ENCODE measurements around the gene CFAP61. TPM values are rescaled to one million over a fixed set of nuclear protein-coding genes. Genes with fewer than 3 reads are reported as not detected.
A peak's percentile ranks its signal among the peaks of the same experiment; 100 is the strongest.

CFAP61 gene
- total and polyA plus RNA-seq, 2 experiments from 2014 or later: 0.21 TPM; not detected in 1

- Mint-ChIP-seq H3K36me3 (ENCODE audit: low read depth) (peaks cover 5% of the 10 kb centered on the region; the same call in 2 of the 3 replicates), H3K4me3 (peak overlapping the region; percentile 90), H3K27ac (peak overlapping the region; percentile 10; the same call in 1 of the 2 replicates), H3K4me1 (peaks cover 22% of the 10 kb centered on the region), H3K9me3 (no peaks in the 10 kb centered on the region), H3K27me3 (ENCODE audit: insufficient read depth, low read depth, poor library complexity) (peaks cover 13% of the 10 kb centered on the region)
- no peak overlapping the region for H3K27ac ChIP-seq (ENCODE audit: low read depth)
- H2AFZ ChIP-seq: no peak overlapping the region
- H3K4me1 ChIP-seq (ENCODE audit: insufficient read depth): peaks cover 5% of the 10 kb centered on the region
- no peaks in the 10 kb centered on the region for H3K9me2 ChIP-seq (ENCODE audit: insufficient read depth)
- H3F3A ChIP-seq (replicated peaks; ENCODE audit: low read depth): no peaks in the 10 kb centered on the region
- TF ChIP-seq, protein P1, sequence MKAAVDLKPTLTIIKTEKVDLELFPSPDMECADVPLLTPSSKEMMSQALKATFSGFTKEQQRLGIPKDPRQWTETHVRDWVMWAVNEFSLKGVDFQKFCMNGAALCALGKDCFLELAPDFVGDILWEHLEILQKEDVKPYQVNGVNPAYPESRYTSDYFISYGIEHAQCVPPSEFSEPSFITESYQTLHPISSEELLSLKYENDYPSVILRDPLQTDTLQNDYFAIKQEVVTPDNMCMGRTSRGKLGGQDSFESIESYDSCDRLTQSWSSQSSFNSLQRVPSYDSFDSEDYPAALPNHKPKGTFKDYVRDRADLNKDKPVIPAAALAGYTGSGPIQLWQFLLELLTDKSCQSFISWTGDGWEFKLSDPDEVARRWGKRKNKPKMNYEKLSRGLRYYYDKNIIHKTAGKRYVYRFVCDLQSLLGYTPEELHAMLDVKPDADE (IDR thresholded peaks at IDR 0.05): no peak
- TF ChIP-seq POLR2AphosphoS5 (IDR thresholded peaks at IDR 0.05; ENCODE audit: low read depth): no peak
- TF ChIP-seq ZNF114 (CRISPR knock-in tag; IDR thresholded peaks at IDR 0.05): no peak
- DNase-seq (ENCODE audit: low spot score): no peak
- H3K36me3 ChIP-seq (ENCODE audit: insufficient read depth): no peaks in the 10 kb centered on the region
- peak overlapping the region; percentile 87 for H3K4me3 ChIP-seq
- H3K79me2 ChIP-seq (replicated peaks; ENCODE audit: insufficient read depth): peaks cover 56% of the 10 kb centered on the region
- peak overlapping the region; percentile 96 for H3K4me2 ChIP-seq
- H4K20me1 ChIP-seq (replicated peaks; ENCODE audit: insufficient read depth): peaks cover 11% of the 10 kb centered on the region
- ATAC-seq: no peak
- H3K27me3 ChIP-seq (ENCODE audit: insufficient read depth): no peaks in the 10 kb centered on the region
Measured at GRCh38 chr20:20018366-20018765, 34.0 kb upstream of the CFAP61 start.

DNA sequence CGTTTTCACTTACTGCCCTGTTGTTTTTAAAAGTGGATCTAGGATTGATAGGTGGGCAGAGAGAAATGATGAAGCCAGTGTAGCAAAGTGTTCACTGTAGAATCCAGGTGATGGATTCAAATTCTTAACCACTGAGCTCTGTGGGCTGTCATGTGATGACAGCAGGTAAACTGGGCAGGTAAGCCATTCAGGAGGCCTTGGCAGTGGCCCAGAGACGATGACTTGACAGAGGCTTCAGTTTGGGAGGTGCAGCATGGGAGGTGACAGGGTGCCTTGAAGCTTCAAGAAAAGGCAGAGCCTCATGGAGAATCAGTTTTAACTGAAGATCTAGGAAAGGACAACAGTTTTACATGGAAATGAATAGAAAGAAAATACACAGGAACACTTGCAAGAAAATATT lies 33.2 kb upstream of the CFAP61 start:
- H3K27ac Mint-ChIP-seq: no peak overlapping the region
- no peak overlapping the region for H2AFZ ChIP-seq
- H3K4me2 ChIP-seq: no peak overlapping the region
- peaks cover 5% of the 10 kb centered on the region for H3K4me1 ChIP-seq (ENCODE audit: insufficient read depth)
- ATAC-seq: no peak
- H3K27me3 ChIP-seq (ENCODE audit: insufficient read depth): no peaks in the 10 kb centered on the region
- peaks cover 22% of the 10 kb centered on the region for H3K4me1 Mint-ChIP-seq
- no peaks in the 10 kb centered on the region for H3K9me3 Mint-ChIP-seq
- peaks cover 11% of the 10 kb centered on the region for H4K20me1 ChIP-seq (replicated peaks; ENCODE audit: insufficient read depth)
- H3K27me3 Mint-ChIP-seq (ENCODE audit: insufficient read depth, low read depth, poor library complexity): peaks cover 12% of the 10 kb centered on the region
- H3K4me3 ChIP-seq: no peak overlapping the region
- no peaks in the 10 kb centered on the region for H3K36me3 ChIP-seq (ENCODE audit: insufficient read depth)
- DNase-seq (ENCODE audit: low spot score): no peak
- H3K79me2 ChIP-seq (replicated peaks; ENCODE audit: insufficient read depth): peaks cover 63% of the 10 kb centered on the region
- H3F3A ChIP-seq (replicated peaks; ENCODE audit: low read depth): no peaks in the 10 kb centered on the region
- H3K9me2 ChIP-seq (ENCODE audit: insufficient read depth): no peaks in the 10 kb centered on the region
- H3K27ac ChIP-seq (ENCODE audit: low read depth): no peak overlapping the region
- peak overlapping the region; percentile 90; the same call in 1 of the 3 replicates for H3K4me3 Mint-ChIP-seq
- peaks cover 5% of the 10 kb centered on the region; the same call in 2 of the 3 replicates for H3K36me3 Mint-ChIP-seq (ENCODE audit: low read depth)
- TF ChIP-seq STAT1 (IDR thresholded peaks at IDR 0.05; ENCODE audit: unreplicated experiment) (no peak), NANOG (IDR thresholded peaks at IDR 0.05; ENCODE audit: borderline replicate concordance) (no peak), CREB1 (CRISPR knock-in tag; IDR thresholded peaks at IDR 0.05; ENCODE audit: low read depth) (no peak), POLR2AphosphoS5 (IDR thresholded peaks at IDR 0.05; ENCODE audit: low read depth) (no peak), ZNF331 (CRISPR knock-in tag; IDR thresholded peaks at IDR 0.05; ENCODE audit: low read depth) (no peak), ZNF114 (CRISPR knock-in tag; IDR thresholded peaks at IDR 0.05) (no peak)
- TF ChIP-seq, protein P2, sequence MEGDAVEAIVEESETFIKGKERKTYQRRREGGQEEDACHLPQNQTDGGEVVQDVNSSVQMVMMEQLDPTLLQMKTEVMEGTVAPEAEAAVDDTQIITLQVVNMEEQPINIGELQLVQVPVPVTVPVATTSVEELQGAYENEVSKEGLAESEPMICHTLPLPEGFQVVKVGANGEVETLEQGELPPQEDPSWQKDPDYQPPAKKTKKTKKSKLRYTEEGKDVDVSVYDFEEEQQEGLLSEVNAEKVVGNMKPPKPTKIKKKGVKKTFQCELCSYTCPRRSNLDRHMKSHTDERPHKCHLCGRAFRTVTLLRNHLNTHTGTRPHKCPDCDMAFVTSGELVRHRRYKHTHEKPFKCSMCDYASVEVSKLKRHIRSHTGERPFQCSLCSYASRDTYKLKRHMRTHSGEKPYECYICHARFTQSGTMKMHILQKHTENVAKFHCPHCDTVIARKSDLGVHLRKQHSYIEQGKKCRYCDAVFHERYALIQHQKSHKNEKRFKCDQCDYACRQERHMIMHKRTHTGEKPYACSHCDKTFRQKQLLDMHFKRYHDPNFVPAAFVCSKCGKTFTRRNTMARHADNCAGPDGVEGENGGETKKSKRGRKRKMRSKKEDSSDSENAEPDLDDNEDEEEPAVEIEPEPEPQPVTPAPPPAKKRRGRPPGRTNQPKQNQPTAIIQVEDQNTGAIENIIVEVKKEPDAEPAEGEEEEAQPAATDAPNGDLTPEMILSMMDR (conservative IDR thresholded peaks at IDR 0.05; ENCODE audit: low read depth in 2 of 2): no peak
- TF ChIP-seq, protein P3, sequence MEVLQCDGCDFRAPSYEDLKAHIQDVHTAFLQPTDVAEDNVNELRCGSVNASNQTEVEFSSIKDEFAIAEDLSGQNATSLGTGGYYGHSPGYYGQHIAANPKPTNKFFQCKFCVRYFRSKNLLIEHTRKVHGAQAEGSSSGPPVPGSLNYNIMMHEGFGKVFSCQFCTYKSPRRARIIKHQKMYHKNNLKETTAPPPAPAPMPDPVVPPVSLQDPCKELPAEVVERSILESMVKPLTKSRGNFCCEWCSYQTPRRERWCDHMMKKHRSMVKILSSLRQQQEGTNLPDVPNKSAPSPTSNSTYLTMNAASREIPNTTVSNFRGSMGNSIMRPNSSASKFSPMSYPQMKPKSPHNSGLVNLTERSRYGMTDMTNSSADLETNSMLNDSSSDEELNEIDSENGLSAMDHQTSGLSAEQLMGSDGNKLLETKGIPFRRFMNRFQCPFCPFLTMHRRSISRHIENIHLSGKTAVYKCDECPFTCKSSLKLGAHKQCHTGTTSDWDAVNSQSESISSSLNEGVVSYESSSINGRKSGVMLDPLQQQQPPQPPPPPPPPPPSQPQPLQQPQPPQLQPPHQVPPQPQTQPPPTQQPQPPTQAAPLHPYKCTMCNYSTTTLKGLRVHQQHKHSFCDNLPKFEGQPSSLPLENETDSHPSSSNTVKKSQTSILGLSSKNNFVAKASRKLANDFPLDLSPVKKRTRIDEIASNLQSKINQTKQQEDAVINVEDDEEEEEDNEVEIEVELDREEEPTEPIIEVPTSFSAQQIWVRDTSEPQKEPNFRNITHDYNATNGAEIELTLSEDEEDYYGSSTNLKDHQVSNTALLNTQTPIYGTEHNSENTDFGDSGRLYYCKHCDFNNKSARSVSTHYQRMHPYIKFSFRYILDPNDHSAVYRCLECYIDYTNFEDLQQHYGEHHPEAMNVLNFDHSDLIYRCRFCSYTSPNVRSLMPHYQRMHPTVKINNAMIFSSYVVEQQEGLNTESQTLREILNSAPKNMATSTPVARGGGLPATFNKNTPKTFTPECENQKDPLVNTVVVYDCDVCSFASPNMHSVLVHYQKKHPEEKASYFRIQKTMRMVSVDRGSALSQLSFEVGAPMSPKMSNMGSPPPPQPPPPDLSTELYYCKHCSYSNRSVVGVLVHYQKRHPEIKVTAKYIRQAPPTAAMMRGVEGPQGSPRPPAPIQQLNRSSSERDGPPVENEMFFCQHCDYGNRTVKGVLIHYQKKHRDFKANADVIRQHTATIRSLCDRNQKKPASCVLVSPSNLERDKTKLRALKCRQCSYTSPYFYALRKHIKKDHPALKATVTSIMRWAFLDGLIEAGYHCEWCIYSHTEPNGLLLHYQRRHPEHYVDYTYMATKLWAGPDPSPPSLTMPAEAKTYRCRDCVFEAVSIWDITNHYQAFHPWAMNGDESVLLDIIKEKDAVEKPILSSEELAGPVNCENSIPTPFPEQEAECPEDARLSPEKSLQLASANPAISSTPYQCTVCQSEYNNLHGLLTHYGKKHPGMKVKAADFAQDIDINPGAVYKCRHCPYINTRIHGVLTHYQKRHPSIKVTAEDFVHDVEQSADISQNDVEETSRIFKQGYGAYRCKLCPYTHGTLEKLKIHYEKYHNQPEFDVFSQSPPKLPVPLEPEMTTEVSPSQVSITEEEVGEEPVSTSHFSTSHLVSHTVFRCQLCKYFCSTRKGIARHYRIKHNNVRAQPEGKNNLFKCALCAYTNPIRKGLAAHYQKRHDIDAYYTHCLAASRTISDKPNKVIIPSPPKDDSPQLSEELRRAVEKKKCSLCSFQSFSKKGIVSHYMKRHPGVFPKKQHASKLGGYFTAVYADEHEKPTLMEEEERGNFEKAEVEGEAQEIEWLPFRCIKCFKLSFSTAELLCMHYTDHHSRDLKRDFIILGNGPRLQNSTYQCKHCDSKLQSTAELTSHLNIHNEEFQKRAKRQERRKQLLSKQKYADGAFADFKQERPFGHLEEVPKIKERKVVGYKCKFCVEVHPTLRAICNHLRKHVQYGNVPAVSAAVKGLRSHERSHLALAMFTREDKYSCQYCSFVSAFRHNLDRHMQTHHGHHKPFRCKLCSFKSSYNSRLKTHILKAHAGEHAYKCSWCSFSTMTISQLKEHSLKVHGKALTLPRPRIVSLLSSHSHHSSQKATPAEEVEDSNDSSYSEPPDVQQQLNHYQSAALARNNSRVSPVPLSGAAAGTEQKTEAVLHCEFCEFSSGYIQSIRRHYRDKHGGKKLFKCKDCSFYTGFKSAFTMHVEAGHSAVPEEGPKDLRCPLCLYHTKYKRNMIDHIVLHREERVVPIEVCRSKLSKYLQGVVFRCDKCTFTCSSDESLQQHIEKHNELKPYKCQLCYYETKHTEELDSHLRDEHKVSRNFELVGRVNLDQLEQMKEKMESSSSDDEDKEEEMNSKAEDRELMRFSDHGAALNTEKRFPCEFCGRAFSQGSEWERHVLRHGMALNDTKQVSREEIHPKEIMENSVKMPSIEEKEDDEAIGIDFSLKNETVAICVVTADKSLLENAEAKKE (CRISPR knock-in tag; IDR thresholded peaks at IDR 0.05): no peak
- TF ChIP-seq, protein P1 (IDR thresholded peaks at IDR 0.05): no peak

All from GM23338 (cell line).